LNCaP clone FGC (cell line): Measurements from ENCODE around the gene PTPRM.

Experiments
- DNase-seq: peaks from one replicate; pipeline ENCODE4 v3.0.0-alpha.2; 2011; ENCODE audit warnings: low read depth
- H3K4me3 ChIP-seq: 2 replicates; pipeline ENCODE4 v1.5.1; 2011; ENCODE audit warnings: mild to moderate bottlenecking, low read depth, low read length, control low read depth
- TF ChIP-seq, protein P1 (sequence below): IDR thresholded peaks from 2 replicates; pipeline ENCODE4 v1.5.1; 2012; ENCODE audit warnings: mild to moderate bottlenecking; ENCODE audit not compliant: control insufficient read depth, insufficient read depth; ENCODE audit errors: extremely low read depth

The PTPRM gene

GRCh38 chr18:7532942-7533341 lies 34.2 kb upstream of the PTPRM start:
- DNase-seq = no peak
- TF ChIP-seq, protein P1, sequence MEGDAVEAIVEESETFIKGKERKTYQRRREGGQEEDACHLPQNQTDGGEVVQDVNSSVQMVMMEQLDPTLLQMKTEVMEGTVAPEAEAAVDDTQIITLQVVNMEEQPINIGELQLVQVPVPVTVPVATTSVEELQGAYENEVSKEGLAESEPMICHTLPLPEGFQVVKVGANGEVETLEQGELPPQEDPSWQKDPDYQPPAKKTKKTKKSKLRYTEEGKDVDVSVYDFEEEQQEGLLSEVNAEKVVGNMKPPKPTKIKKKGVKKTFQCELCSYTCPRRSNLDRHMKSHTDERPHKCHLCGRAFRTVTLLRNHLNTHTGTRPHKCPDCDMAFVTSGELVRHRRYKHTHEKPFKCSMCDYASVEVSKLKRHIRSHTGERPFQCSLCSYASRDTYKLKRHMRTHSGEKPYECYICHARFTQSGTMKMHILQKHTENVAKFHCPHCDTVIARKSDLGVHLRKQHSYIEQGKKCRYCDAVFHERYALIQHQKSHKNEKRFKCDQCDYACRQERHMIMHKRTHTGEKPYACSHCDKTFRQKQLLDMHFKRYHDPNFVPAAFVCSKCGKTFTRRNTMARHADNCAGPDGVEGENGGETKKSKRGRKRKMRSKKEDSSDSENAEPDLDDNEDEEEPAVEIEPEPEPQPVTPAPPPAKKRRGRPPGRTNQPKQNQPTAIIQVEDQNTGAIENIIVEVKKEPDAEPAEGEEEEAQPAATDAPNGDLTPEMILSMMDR = no peak
- no peak overlapping the region for H3K4me3 ChIP-seq

GRCh38 chr18:7535436-7536205 lies 31.5 kb upstream of the PTPRM start:
- H3K4me3 ChIP-seq = no peak overlapping the region
- TF ChIP-seq, protein P1 = no peak
- DNase-seq = no peak

GRCh38 chr18:7537145-7537544 lies 30.0 kb upstream of the PTPRM start:
- H3K4me3 ChIP-seq = no peak overlapping the region
- TF ChIP-seq, protein P1 = no peak
- no peak for DNase-seq

GRCh38 chr18:7541835-7542234 lies 25.3 kb upstream of the PTPRM start:
- TF ChIP-seq, protein P1 = no peak
- DNase-seq = no peak
- no peak overlapping the region for H3K4me3 ChIP-seq

DNA sequence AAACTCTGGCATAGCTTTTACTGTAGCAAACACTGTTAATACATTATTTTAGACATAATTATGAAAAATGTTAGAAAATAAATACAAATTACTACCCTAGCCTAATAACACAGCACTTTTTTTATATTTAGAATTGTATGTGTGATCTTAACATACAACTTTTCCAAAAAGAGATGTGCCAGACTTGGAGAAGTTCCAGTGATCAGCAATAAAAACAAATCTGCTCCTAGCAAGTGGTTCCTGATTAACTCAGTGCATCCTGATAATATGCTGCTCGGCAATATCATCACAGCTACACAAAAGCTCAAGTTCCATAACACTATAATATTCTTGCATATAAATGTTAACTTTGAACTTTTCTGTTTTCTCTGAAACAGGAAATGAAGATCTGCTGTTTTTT lies 22.4 kb upstream of the PTPRM start:
- no peak for DNase-seq
- H3K4me3 ChIP-seq = no peak overlapping the region
- TF ChIP-seq, protein P1 = no peak

GRCh38 chr18:7545734-7546133 lies 21.4 kb upstream of the PTPRM start:
- DNase-seq = no peak
- no peak overlapping the region for H3K4me3 ChIP-seq
- TF ChIP-seq, protein P1 = no peak

DNA sequence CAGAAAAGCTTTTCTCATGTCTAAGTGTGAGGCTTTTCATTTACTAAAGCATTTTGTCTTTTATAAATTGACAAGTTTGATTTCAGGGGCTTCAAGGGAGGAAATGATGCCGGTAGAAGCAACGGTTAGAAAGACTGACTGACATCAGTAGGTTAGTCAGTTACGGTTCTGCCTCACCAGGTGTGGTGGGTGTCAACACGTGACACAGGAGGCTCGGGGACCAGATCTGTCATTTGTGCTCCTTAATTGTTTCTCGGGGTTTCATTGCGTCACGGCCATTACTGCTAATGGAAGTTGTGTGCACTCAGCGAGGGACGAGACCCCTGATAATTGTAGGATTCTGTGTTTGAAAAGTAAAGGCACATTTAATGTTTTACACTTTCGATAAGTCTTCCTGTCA lies 18.9 kb upstream of the PTPRM start:
- DNase-seq = no peak
- H3K4me3 ChIP-seq = no peak overlapping the region
- TF ChIP-seq, protein P1 = no peak
